Measurements from ENCODE around the gene ARL5C. TPM values are rescaled to one million over a fixed set of nuclear protein-coding genes. Genes with fewer than 3 reads are reported as not detected.

Gene ARL5C
- total RNA-seq, 1 donor from 2014 or later = not detected

- H3K4me1 ChIP-seq (ENCODE audit: insufficient read depth, low read length) = peaks cover 42% of the 10 kb centered on the region
- H4K20me1 ChIP-seq (ENCODE audit: insufficient read depth, low read length) = peaks cover 57% of the 10 kb centered on the region
- peak within 1 kb of the TSS; percentile 78 for H3K9ac ChIP-seq (ENCODE audit: low read length)
- H3K27ac Mint-ChIP-seq (ENCODE audit: unreplicated experiment) = peak within 1 kb of the TSS; percentile 69
- H3K79me2 ChIP-seq (ENCODE audit: insufficient read depth, low read length) = peaks cover 65% of the 10 kb centered on the region
- no peak for TF ChIP-seq EZH2 (IDR thresholded peaks at IDR 0.05; ENCODE audit: insufficient read depth, low read length)
- TF ChIP-seq, protein P1, sequence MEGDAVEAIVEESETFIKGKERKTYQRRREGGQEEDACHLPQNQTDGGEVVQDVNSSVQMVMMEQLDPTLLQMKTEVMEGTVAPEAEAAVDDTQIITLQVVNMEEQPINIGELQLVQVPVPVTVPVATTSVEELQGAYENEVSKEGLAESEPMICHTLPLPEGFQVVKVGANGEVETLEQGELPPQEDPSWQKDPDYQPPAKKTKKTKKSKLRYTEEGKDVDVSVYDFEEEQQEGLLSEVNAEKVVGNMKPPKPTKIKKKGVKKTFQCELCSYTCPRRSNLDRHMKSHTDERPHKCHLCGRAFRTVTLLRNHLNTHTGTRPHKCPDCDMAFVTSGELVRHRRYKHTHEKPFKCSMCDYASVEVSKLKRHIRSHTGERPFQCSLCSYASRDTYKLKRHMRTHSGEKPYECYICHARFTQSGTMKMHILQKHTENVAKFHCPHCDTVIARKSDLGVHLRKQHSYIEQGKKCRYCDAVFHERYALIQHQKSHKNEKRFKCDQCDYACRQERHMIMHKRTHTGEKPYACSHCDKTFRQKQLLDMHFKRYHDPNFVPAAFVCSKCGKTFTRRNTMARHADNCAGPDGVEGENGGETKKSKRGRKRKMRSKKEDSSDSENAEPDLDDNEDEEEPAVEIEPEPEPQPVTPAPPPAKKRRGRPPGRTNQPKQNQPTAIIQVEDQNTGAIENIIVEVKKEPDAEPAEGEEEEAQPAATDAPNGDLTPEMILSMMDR (IDR thresholded peaks at IDR 0.05; ENCODE audit: insufficient read depth, low read depth, low read length) = no peak
- peak within 1 kb of the TSS; percentile 91 for H3K4me2 ChIP-seq (ENCODE audit: low read length)
- H3K27me3 ChIP-seq (ENCODE audit: insufficient read depth, low read length) = no peaks in the 10 kb centered on the region
- peak within 1 kb of the TSS; percentile 62 for H3K4me3 ChIP-seq (ENCODE audit: insufficient read depth, low read depth, low read length)
- H3K9me3 ChIP-seq (ENCODE audit: insufficient read depth, low read depth, low read length) = no peaks in the 10 kb centered on the region
- peak within 1 kb of the TSS; percentile 70 for H2AFZ ChIP-seq (ENCODE audit: low read depth, low read length)
- H3K4me3 Mint-ChIP-seq (ENCODE audit: unreplicated experiment) = peak within 1 kb of the TSS; percentile 86
- no peaks in the 10 kb centered on the region for H3K9me3 Mint-ChIP-seq (ENCODE audit: unreplicated experiment)
- peaks cover 20% of the 10 kb centered on the region for H3K36me3 Mint-ChIP-seq (ENCODE audit: low read depth, unreplicated experiment)
- DNase-seq (ENCODE audit: low read depth) (peak; percentile 65), FAIRE-seq (no peak)
- no peaks in the 10 kb centered on the region for H3K27me3 Mint-ChIP-seq (ENCODE audit: low read depth, unreplicated experiment)
- H3K36me3 ChIP-seq (ENCODE audit: insufficient read depth, low read length) = peaks cover 14% of the 10 kb centered on the region
- H3K4me1 Mint-ChIP-seq (ENCODE audit: low read depth, unreplicated experiment) = peaks cover 26% of the 10 kb centered on the region
- H3K27ac ChIP-seq (ENCODE audit: low read depth, low read length) = peak within 1 kb of the TSS; percentile 46
These were observed 31.6 kb upstream of the ARL5C start, which contains the start of gene CACNB1 for GRCh38 chr17:39197380-39198185. TSS of gene CACNB1 (minus strand) at chr17:39197669. CDS start at chr17:39197495, 174 bp downstream.

DNA sequence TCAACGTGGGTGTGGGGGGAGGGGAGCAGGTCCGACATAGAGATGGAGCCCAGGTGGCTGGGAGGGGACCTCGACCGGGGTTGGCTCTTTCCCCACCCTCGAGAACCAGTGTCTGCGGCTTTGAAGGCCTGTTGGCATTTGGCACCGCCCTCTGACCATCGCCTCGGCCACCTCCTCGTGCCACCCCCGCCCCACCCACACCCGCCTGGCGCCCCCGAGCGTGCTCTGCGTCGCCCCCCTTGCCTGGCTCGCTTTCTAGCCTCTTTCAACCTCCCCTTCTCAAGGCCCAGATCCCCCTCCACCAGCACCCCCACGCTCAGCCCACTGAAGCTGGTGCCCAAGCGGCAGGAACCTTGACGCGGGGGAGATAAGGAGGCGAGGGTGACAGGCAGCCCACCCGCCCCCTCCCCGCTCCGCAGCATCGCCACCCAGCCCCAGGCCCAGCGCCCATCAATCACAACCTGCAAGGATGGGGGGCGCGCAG, 30.9 kb upstream of the ARL5C start:
- H3K27me3 Mint-ChIP-seq (ENCODE audit: low read depth, unreplicated experiment) = peaks cover 3% of the 10 kb centered on the region
- H3K27ac ChIP-seq (ENCODE audit: low read depth, low read length) = peak overlapping the region; percentile 46
- peaks cover 14% of the 10 kb centered on the region for H3K36me3 ChIP-seq (ENCODE audit: insufficient read depth, low read length)
- no peaks in the 10 kb centered on the region for H3K9me3 Mint-ChIP-seq (ENCODE audit: unreplicated experiment)
- H3K27me3 ChIP-seq (ENCODE audit: insufficient read depth, low read length) = no peaks in the 10 kb centered on the region
- no peaks in the 10 kb centered on the region for H3K9me3 ChIP-seq (ENCODE audit: insufficient read depth, low read depth, low read length)
- no peak for FAIRE-seq
- peaks cover 22% of the 10 kb centered on the region for H3K4me1 Mint-ChIP-seq (ENCODE audit: low read depth, unreplicated experiment)
- DNase-seq (ENCODE audit: low read depth) = no peak
- peak overlapping the region; percentile 65 for H2AFZ ChIP-seq (ENCODE audit: low read depth, low read length)
- H3K4me2 ChIP-seq (ENCODE audit: low read length) = peak overlapping the region; percentile 91
- H3K36me3 Mint-ChIP-seq (ENCODE audit: low read depth, unreplicated experiment) = peaks cover 19% of the 10 kb centered on the region
- no peak for TF ChIP-seq EZH2 (IDR thresholded peaks at IDR 0.05; ENCODE audit: insufficient read depth, low read length)
- TF ChIP-seq, protein P1 (IDR thresholded peaks at IDR 0.05; ENCODE audit: insufficient read depth, low read depth, low read length) = no peak
- H3K79me2 ChIP-seq (ENCODE audit: insufficient read depth, low read length) = peaks cover 60% of the 10 kb centered on the region
- H3K9ac ChIP-seq (ENCODE audit: low read length) = peak overlapping the region; percentile 78
- H3K4me3 ChIP-seq (ENCODE audit: insufficient read depth, low read depth, low read length) = peak overlapping the region; percentile 62
- H3K4me1 ChIP-seq (ENCODE audit: insufficient read depth, low read length) = peaks cover 35% of the 10 kb centered on the region
- H3K27ac Mint-ChIP-seq (ENCODE audit: unreplicated experiment) = no peak overlapping the region
- H3K4me3 Mint-ChIP-seq (ENCODE audit: unreplicated experiment) = peak overlapping the region; percentile 86
- H4K20me1 ChIP-seq (ENCODE audit: insufficient read depth, low read length) = peaks cover 57% of the 10 kb centered on the region
